GM13976 (cell line): ENCODE results near the gene OPTC.

Source experiments
- DNase-seq: peaks from one replicate; pipeline ENCODE4 v3.0.0; 2012; ENCODE audit warnings: low spot score
- in situ Hi-C: fragments of 300-500 bp; cut with MboI; formaldehyde crosslinking; loops from one replicate; pipeline ENCODE4 v1.12.0; 2022; ENCODE audit warnings: low sequenced_read_pairs, mixed read lengths, inconsistent platforms; ENCODE audit not compliant: unreplicated experiment
- TF ChIP-seq, protein P1 (sequence below): IDR thresholded peaks from 2 replicates; pipeline ENCODE4 v1.5.1; 2012; ENCODE audit warnings: borderline replicate concordance, mild to moderate bottlenecking; ENCODE audit not compliant: insufficient read depth; ENCODE audit errors: extremely low read depth, missing control alignments, control extremely low read depth

Gene OPTC

GRCh38 chr1:203451836-203452784 is 41.8 kb upstream of the OPTC start:
- in situ Hi-C loops: no loop called here
- no peak for DNase-seq

GRCh38 chr1:203453016-203453415 is 40.9 kb upstream of the OPTC start:
- in situ Hi-C loops: no loop called here
- TF ChIP-seq, protein P1, sequence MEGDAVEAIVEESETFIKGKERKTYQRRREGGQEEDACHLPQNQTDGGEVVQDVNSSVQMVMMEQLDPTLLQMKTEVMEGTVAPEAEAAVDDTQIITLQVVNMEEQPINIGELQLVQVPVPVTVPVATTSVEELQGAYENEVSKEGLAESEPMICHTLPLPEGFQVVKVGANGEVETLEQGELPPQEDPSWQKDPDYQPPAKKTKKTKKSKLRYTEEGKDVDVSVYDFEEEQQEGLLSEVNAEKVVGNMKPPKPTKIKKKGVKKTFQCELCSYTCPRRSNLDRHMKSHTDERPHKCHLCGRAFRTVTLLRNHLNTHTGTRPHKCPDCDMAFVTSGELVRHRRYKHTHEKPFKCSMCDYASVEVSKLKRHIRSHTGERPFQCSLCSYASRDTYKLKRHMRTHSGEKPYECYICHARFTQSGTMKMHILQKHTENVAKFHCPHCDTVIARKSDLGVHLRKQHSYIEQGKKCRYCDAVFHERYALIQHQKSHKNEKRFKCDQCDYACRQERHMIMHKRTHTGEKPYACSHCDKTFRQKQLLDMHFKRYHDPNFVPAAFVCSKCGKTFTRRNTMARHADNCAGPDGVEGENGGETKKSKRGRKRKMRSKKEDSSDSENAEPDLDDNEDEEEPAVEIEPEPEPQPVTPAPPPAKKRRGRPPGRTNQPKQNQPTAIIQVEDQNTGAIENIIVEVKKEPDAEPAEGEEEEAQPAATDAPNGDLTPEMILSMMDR: no peak
- DNase-seq: no peak

More at GRCh38 chr1:203451836-203452784, 41.8 kb upstream of the OPTC start:
- TF ChIP-seq, protein P1: no peak

DNA sequence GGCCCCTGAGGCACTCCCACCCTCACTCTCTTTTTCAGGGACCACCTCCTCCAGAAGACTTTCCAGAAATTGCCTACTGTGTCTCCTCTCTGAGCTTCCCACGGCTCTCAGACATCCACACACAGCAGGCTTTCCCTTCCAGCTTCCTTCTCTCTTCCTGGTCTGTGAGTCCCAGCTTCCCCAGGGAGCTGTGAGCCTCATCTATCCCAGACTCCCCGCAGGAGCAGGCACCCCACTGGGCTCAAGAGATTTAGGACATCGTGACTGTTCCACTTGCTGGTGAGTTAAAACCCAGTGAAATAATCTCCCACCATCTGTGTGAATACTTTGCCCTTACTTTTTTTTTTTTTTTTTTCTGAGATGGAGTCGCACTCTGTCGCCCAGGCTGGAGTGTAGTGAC is 40.3 kb upstream of the OPTC start:
- in situ Hi-C loops: no loop called here
- DNase-seq: no peak
- TF ChIP-seq, protein P1: no peak

DNA sequence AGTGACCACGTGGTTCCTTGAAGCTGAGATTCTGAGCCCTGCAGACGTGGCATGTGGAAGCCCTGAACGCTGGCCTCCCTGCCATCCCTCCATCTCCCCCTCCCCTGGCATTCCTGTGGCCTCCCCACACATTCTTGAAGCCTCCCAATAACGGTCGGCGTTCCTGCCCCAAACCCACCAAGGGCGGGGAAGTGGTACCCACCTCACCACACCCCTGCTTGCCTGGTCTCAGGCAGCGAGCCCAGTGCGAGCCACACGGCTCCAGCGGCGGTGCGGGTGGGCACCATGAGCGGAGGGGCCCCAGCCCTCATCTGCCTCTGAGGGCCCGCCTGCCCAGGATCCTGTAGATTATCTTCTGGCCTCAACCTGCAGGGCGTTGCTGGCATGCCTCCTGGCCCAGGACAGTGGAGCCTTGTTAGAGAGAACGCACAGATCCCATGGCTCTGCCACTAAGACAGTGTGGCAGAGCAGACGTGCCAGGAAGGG is 38.9 kb upstream of the OPTC start:
- in situ Hi-C loops: no loop called here
- TF ChIP-seq, protein P1: no peak
- no peak for DNase-seq

GRCh38 chr1:203455706-203456105 is 38.2 kb upstream of the OPTC start:
- TF ChIP-seq, protein P1: no peak
- DNase-seq: no peak
- in situ Hi-C loops: no loop called here

- in situ Hi-C loops: no loop called here
- TF ChIP-seq, protein P1: no peak
- no peak for DNase-seq
Measured at GRCh38 chr1:203456577-203456976, 37.4 kb upstream of the OPTC start.

DNA sequence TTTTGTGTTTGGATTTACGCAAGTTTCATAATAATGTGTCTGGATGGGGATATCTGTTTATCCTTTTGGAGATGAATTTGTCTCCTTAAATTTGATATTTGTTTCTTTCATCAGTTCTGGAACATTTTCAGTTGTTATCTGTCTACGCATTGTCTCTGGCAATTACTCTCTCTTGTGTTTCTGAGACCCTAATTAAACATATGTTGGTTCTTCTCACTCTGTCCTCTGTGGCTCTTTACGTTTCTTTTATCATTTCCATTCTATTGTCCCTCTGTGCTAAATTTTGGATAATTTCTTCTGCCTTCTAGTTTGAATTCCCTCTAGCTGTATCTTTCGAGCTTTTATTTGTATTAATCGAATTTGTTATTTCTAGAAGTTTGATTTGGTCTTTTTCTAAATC is 35.9 kb upstream of the OPTC start:
- TF ChIP-seq, protein P1: no peak
- DNase-seq: no peak
- in situ Hi-C loops: no loop called here
